H1 (cell line): ENCODE measurements around the gene ADGRB3. TPM values are rescaled to one million over a fixed set of nuclear protein-coding genes. Genes with fewer than 3 reads are reported as not detected.

ENCODE experiments used
- CBX5 ChIP-seq: fragments of 300-800, 300-1000 bp; sonication (generic); IDR thresholded peaks from 2 replicates; pipeline ENCODE4 v1.7.1; 2016; ENCODE audit warnings: antibody characterized with exemption, low read length, low read depth
- polyA plus RNA-seq, 7 experiments: library from polyadenylated mRNA; depleted of rRNA in 3 of 7; stranded (reverse) in 5 of 7; unstranded in 2 of 7; fragments of >200 nt in 5 of 7; fragments of 200-250 nt in 2 of 7; gene quantifications; 1 replicate in 5 of 7; 2 replicates in 1 of 7; 4 replicates in 1 of 7; pipeline versions ENCODE4 v1.2.1 to v1.2.3, GENCODE V29; 2011 to 2013; ENCODE audit warnings: missing spikeins in 2 of 7, mixed read lengths in 2 of 7
- total RNA-seq: library from RNA; stranded (reverse); fragmentation: NEBNext Ultra II Directional; extraction: Animal tissue kit (Norgen Biotek cat#: 25700); gene quantifications from 2 replicates; pipeline ENCODE4 v1.2.1, GENCODE V29; 2021

The ADGRB3 gene
- total and polyA plus RNA-seq, 2 of the 8 experiments (the other 6 are each of a cell fraction or from before 2014, with no cell fraction given): 0.35 to 1.2 TPM

DNA sequence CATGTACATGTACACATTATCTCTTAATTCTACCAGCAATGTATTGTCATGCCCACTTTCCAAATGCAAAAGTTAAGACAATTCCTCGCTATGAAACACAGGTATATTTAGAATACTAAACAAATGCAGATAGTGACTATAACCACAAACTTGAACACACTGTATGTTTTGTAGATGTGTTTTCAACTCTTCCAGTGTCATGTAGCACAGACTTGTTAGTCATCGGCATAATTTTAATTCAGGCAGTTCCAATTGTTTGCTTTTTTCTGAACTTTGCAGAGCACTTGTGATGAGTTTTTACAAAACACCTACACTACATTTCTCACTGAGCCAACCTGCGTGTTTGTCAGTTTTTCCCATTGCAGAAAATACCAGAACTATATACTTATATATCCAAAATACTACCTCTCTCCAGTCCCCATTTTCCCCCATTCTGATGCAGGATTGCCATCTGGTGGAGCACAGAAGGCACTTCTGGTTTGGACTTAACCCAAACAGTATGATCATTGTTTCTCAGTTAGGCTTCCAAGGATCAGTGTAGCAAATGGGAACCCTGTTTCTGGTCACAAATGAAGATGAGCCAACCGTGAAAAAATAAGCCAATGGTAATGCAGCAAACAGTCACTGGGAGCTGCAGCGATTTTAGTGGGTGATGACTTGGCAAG lies 143.4 kb downstream of the ADGRB3 start (continued):
- TF ChIP-seq CBX5: no peak
